Smooth muscle cell (in vitro differentiated cells): Measurements from ENCODE around the gene GALNT18. TPM values are rescaled to one million over a fixed set of nuclear protein-coding genes. Genes with fewer than 3 reads are reported as not detected.

Experiments
- DNase-seq: peaks from one replicate; lab custom pipeline; 2025; ENCODE audit not compliant: unreplicated experiment; lab: John Stamatoyannopoulos, UW
- H2AFZ ChIP-seq: fragments of 200-600 bp; sonication (generic); 2 replicates; pipeline ENCODE4 v1.6.0; 2016; ENCODE audit warnings: antibody characterized with exemption, low read depth, mild to moderate bottlenecking
- H3F3A ChIP-seq: fragments of 200-600 bp; sonication (generic); 2 replicates; pipeline ENCODE4 v1.6.0; 2017; ENCODE audit warnings: antibody characterized with exemption, low read depth
- H3K27ac ChIP-seq: fragments of 200-600 bp; sonication (generic); 2 replicates; pipeline ENCODE4 v1.5.1; 2016; ENCODE audit warnings: low read depth, mild to moderate bottlenecking
- H3K27me3 ChIP-seq: fragments of 200-600 bp; sonication (generic); 2 replicates; pipeline ENCODE4 v1.6.1; 2016; ENCODE audit warnings: low read depth, mild to moderate bottlenecking
- H3K36me3 ChIP-seq: fragments of 200-600 bp; sonication (generic); 2 replicates; pipeline ENCODE4 v1.5.1; 2016; ENCODE audit warnings: low read depth
- H3K4me1 ChIP-seq: fragments of 200-600 bp; sonication (generic); 2 replicates; pipeline ENCODE4 v1.5.1; 2016; ENCODE audit warnings: low read depth
- H3K4me2 ChIP-seq: fragments of 200-600 bp; sonication (generic); 2 replicates; pipeline ENCODE4 v1.6.0; 2016; ENCODE audit warnings: mild to moderate bottlenecking
- H3K4me3 ChIP-seq: fragments of 200-600 bp; sonication (generic); 2 replicates; pipeline ENCODE4 v1.5.1; 2016; ENCODE audit warnings: mild to moderate bottlenecking
- H3K79me2 ChIP-seq: fragments of 200-600 bp; sonication (generic); 2 replicates; pipeline ENCODE4 v1.6.0; 2016; ENCODE audit warnings: low read depth, mild to moderate bottlenecking
- H3K9ac ChIP-seq: fragments of 200-600 bp; sonication (generic); 2 replicates; pipeline ENCODE4 v1.6.0; 2016; ENCODE audit warnings: low read depth
- H3K9me3 ChIP-seq: fragments of 200-600 bp; sonication (generic); replicated peaks from 2 replicates; pipeline ENCODE4 v1.5.1; 2016; ENCODE audit warnings: low read depth
- H4K20me1 ChIP-seq: fragments of 200-600 bp; sonication (generic); 2 replicates; pipeline ENCODE4 v1.6.0; 2016; ENCODE audit warnings: low read depth
- CTCF ChIP-seq: fragments of 200-600 bp; sonication (generic); IDR thresholded peaks from 2 replicates; pipeline ENCODE4 v1.5.1; 2017; ENCODE audit warnings: borderline replicate concordance, mild to moderate bottlenecking, antibody characterized with exemption; ENCODE audit not compliant: insufficient read depth, poor library complexity, severe bottlenecking
- WGBS: methylation state at CpG from one replicate; pipeline ENCODE4 v1.1.7; 2016; ENCODE audit warnings: low lambda C conversion rate; 5-methylcytosine and 5-hydroxymethylcytosine counted together
- polyA plus RNA-seq: library from polyadenylated mRNA; unstranded; fragments of >200 nt; fragmentation: Nextera tagmentation; extraction: Ambion mirVana; gene quantifications from 2 replicates; pipeline ENCODE4 v1.2.1, GENCODE V29; 2016
- total RNA-seq: library from RNA; depleted of rRNA; stranded (reverse); fragments of >200 nt; gene quantifications from 2 replicates; pipeline ENCODE4 v1.2.3, GENCODE V29; 2014

Gene GALNT18
- total and polyA plus RNA-seq, 2 experiments from 2014 or later = 11.5 to 16.3 TPM

GRCh38 chr11:11476499-11476898 lies 145.3 kb downstream of the GALNT18 start:
- no peak overlapping the region for H2AFZ ChIP-seq
- no peaks in the 10 kb centered on the region for H3K4me1 ChIP-seq
- 85% methylated on average over 2 of the region's 2 CpGs for WGBS
- no peaks in the 10 kb centered on the region for H3K36me3 ChIP-seq
- H3K4me2 ChIP-seq = no peak overlapping the region
- H3K27me3 ChIP-seq = no peaks in the 10 kb centered on the region
- TF ChIP-seq CTCF = no peak
- no peak overlapping the region for H3K27ac ChIP-seq
- no peak overlapping the region for H3K9ac ChIP-seq
- no peaks in the 10 kb centered on the region for H3K79me2 ChIP-seq
- DNase-seq = no peak
- H3K9me3 ChIP-seq = no peaks in the 10 kb centered on the region
- H3F3A ChIP-seq = no peaks in the 10 kb centered on the region
- peaks cover 10% of the 10 kb centered on the region for H4K20me1 ChIP-seq
- no peak overlapping the region for H3K4me3 ChIP-seq

- H3K36me3 ChIP-seq = no peaks in the 10 kb centered on the region
- no peaks in the 10 kb centered on the region for H3K27me3 ChIP-seq
- H3K27ac ChIP-seq = no peak overlapping the region
- H3K9me3 ChIP-seq = no peaks in the 10 kb centered on the region
- DNase-seq = no peak
- H4K20me1 ChIP-seq = no peaks in the 10 kb centered on the region
- H3K79me2 ChIP-seq = no peaks in the 10 kb centered on the region
- H3K4me3 ChIP-seq = no peak overlapping the region
- H3K4me2 ChIP-seq = no peak overlapping the region
- H3F3A ChIP-seq = no peaks in the 10 kb centered on the region
- 100% methylated on average over 2 of the region's 2 CpGs for WGBS
- H3K4me1 ChIP-seq = no peaks in the 10 kb centered on the region
- TF ChIP-seq CTCF = no peak
- no peak overlapping the region for H3K9ac ChIP-seq
- H2AFZ ChIP-seq = no peak overlapping the region
Measured at GRCh38 chr11:11472106-11472505, 149.7 kb downstream of the GALNT18 start.

- H3K9ac ChIP-seq = no peak overlapping the region
- H4K20me1 ChIP-seq = no peaks in the 10 kb centered on the region
- H3K36me3 ChIP-seq = no peaks in the 10 kb centered on the region
- H3K27ac ChIP-seq = no peak overlapping the region
- TF ChIP-seq CTCF = no peak
- H3K4me2 ChIP-seq = no peak overlapping the region
- H3K27me3 ChIP-seq = no peaks in the 10 kb centered on the region
- H3K9me3 ChIP-seq = no peaks in the 10 kb centered on the region
- H2AFZ ChIP-seq = no peak overlapping the region
- no peaks in the 10 kb centered on the region for H3K4me1 ChIP-seq
- no peaks in the 10 kb centered on the region for H3F3A ChIP-seq
- WGBS = 71% methylated on average over 4 of the region's 4 CpGs
- DNase-seq = no peak
- no peaks in the 10 kb centered on the region for H3K79me2 ChIP-seq
- H3K4me3 ChIP-seq = no peak overlapping the region
Measured at GRCh38 chr11:11471201-11471600, 150.6 kb downstream of the GALNT18 start.

- no peak overlapping the region for H3K4me3 ChIP-seq
- no peak for TF ChIP-seq CTCF
- WGBS = 68% methylated on average over 6 of the region's 6 CpGs
- H3K4me1 ChIP-seq = no peaks in the 10 kb centered on the region
- no peak overlapping the region for H3K27ac ChIP-seq
- no peaks in the 10 kb centered on the region for H3K27me3 ChIP-seq
- no peak overlapping the region for H2AFZ ChIP-seq
- H4K20me1 ChIP-seq = no peaks in the 10 kb centered on the region
- no peaks in the 10 kb centered on the region for H3F3A ChIP-seq
- H3K4me2 ChIP-seq = no peak overlapping the region
- DNase-seq = no peak
- H3K9ac ChIP-seq = no peak overlapping the region
- no peaks in the 10 kb centered on the region for H3K9me3 ChIP-seq
- no peaks in the 10 kb centered on the region for H3K36me3 ChIP-seq
- no peaks in the 10 kb centered on the region for H3K79me2 ChIP-seq
Measured at GRCh38 chr11:11468954-11469353, 152.9 kb downstream of the GALNT18 start.
